K562 (cell line): ENCODE data around the gene DGUOK. TPM values are rescaled to one million over a fixed set of nuclear protein-coding genes. Genes with fewer than 3 reads are reported as not detected.

Experiments used
- ARID1B ChIP-seq: fragments of 450-650 bp; IDR thresholded peaks from 2 replicates; pipeline ENCODE4 v1.6.1; 2016; ENCODE audit warnings: antibody characterized with exemption, mild to moderate bottlenecking, inconsistent platforms
- E2F1 ChIP-seq: sonication (generic); formaldehyde crosslinking; IDR thresholded peaks from 2 replicates; pipeline ENCODE4 v1.8.1; 2023; ENCODE audit warnings: mild to moderate bottlenecking, missing genetic modification reagents, moderate library complexity
- GATAD2B ChIP-seq: fragments of 450-650 bp; IDR thresholded peaks from 2 replicates; pipeline ENCODE4 v1.6.1; 2017; ENCODE audit warnings: mild to moderate bottlenecking, borderline replicate concordance
- MBD2 ChIP-seq: sonication (generic); IDR thresholded peaks from 2 replicates; pipeline ENCODE4 v1.6.1; 2016; ENCODE audit warnings: low read depth, borderline replicate concordance
- MTF1 ChIP-seq: fragments of 250-450 bp; sonication (Bioruptor Pico); IDR thresholded peaks from 2 replicates; pipeline ENCODE4 v1.9.0; 2021; ENCODE audit warnings: moderate library complexity, mild to moderate bottlenecking, inconsistent platforms, borderline replicate concordance
- NCOR1 ChIP-seq: fragments of 450-650 bp; IDR thresholded peaks from 2 replicates; pipeline ENCODE4 v1.6.1; 2016; ENCODE audit warnings: mild to moderate bottlenecking, moderate library complexity
- OTX1 ChIP-seq: fragments of 450-650 bp; formaldehyde crosslinking; IDR thresholded peaks from 2 replicates; pipeline ENCODE4 v1.4.0; 2022; ENCODE audit warnings: mild to moderate bottlenecking
- PRPF4 ChIP-seq: fragments of 200-400 bp; formaldehyde crosslinking; IDR thresholded peaks from one replicate; pipeline ENCODE4 v1.6.1; 2017; ENCODE audit warnings: low read length, low read depth, mild to moderate bottlenecking; ENCODE audit not compliant: insufficient read depth, poor library complexity, severe bottlenecking
- STAG1 ChIP-seq: sonication (generic); formaldehyde crosslinking; IDR thresholded peaks from 2 replicates; pipeline ENCODE4 v1.5.0; 2020; ENCODE audit warnings: missing genetic modification reagents, borderline replicate concordance
- ZNF280B ChIP-seq: fragments of 250-450 bp; sonication (Bioruptor Pico); IDR thresholded peaks from 2 replicates; pipeline ENCODE4 v1.5.1; 2021; ENCODE audit warnings: mild to moderate bottlenecking
- ZNF644 ChIP-seq: fragments of 200-800 bp; sonication (Bioruptor generic); IDR thresholded peaks from 2 replicates; pipeline ENCODE4 v1.6.1; 2016; ENCODE audit warnings: low read depth, missing genetic modification characterization, missing compliant biosample characterization
- polyA plus RNA-seq, 8 experiments: library from polyadenylated mRNA; depleted of rRNA in 4 of 8; stranded (reverse) in 5 of 8; unstranded in 3 of 8; fragments of >200 nt; fragmentation: Nextera tagmentation in 2 of 8; fragmentation: Illumina TruSeq in 1 of 8; extraction: Ambion mirVana in 2 of 8; extraction: Trizol in 1 of 8; gene quantifications; 2 replicates each; pipeline versions ENCODE4 v1.2.1 to v1.2.3, GENCODE V29; 2011 to 2014; ENCODE audit warnings: inconsistent platforms in 1 of 8, missing spikeins in 1 of 8
- total RNA-seq, 7 experiments: library from RNA; depleted of rRNA in 6 of 7; stranded (reverse); fragments of >200 nt in 6 of 7; fragmentation: Illumina TruSeq in 2 of 7; extraction: Trizol in 2 of 7; gene quantifications; 2 replicates each; pipeline versions ENCODE4 v1.2.1 to v1.2.3, GENCODE V29; 2011 to 2021; ENCODE audit warnings: low replicate concordance in 1 of 7
- TF ChIP-seq, protein P1 (sequence below), 2 experiments: fragments of 450-650 bp; formaldehyde crosslinking in 1 of 2; IDR thresholded peaks; 2 replicates each; pipeline versions ENCODE4 v1.4.0 to v1.6.1; 2014 to 2020; ENCODE audit warnings: mild to moderate bottlenecking in 2 of 2, borderline replicate concordance in 1 of 2, low read depth in 1 of 2
- TF ChIP-seq, protein P2 (sequence below): fragments of 450-650 bp; IDR thresholded peaks from 2 replicates; pipeline ENCODE4 v1.6.1; 2017; ENCODE audit warnings: antibody characterized with exemption

DGUOK gene
- total and polyA plus RNA-seq, 9 of the 15 experiments (the other 6 are each of a cell fraction or from before 2014, with no cell fraction given) = 67.0 to 288 (median 126) TPM

- TF ChIP-seq, protein P1, sequence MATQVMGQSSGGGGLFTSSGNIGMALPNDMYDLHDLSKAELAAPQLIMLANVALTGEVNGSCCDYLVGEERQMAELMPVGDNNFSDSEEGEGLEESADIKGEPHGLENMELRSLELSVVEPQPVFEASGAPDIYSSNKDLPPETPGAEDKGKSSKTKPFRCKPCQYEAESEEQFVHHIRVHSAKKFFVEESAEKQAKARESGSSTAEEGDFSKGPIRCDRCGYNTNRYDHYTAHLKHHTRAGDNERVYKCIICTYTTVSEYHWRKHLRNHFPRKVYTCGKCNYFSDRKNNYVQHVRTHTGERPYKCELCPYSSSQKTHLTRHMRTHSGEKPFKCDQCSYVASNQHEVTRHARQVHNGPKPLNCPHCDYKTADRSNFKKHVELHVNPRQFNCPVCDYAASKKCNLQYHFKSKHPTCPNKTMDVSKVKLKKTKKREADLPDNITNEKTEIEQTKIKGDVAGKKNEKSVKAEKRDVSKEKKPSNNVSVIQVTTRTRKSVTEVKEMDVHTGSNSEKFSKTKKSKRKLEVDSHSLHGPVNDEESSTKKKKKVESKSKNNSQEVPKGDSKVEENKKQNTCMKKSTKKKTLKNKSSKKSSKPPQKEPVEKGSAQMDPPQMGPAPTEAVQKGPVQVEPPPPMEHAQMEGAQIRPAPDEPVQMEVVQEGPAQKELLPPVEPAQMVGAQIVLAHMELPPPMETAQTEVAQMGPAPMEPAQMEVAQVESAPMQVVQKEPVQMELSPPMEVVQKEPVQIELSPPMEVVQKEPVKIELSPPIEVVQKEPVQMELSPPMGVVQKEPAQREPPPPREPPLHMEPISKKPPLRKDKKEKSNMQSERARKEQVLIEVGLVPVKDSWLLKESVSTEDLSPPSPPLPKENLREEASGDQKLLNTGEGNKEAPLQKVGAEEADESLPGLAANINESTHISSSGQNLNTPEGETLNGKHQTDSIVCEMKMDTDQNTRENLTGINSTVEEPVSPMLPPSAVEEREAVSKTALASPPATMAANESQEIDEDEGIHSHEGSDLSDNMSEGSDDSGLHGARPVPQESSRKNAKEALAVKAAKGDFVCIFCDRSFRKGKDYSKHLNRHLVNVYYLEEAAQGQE (IDR thresholded peaks at IDR 0.05; ENCODE audit: borderline replicate concordance) = 0 out of 2 replicates have a peak, but pooled peaks have one; percentile 12
- TF ChIP-seq, protein P1 (CRISPR knock-in tag; IDR thresholded peaks at IDR 0.05; ENCODE audit: low read depth) = no peak
- TF ChIP-seq ZNF280B (CRISPR knock-in tag) = no peak
- TF ChIP-seq OTX1 (CRISPR knock-in tag) = no peak
- TF ChIP-seq STAG1 = no peak
- no peak for TF ChIP-seq ZNF644 (tag)
- TF ChIP-seq ARID1B = peak; percentile 87
- TF ChIP-seq, protein P2, sequence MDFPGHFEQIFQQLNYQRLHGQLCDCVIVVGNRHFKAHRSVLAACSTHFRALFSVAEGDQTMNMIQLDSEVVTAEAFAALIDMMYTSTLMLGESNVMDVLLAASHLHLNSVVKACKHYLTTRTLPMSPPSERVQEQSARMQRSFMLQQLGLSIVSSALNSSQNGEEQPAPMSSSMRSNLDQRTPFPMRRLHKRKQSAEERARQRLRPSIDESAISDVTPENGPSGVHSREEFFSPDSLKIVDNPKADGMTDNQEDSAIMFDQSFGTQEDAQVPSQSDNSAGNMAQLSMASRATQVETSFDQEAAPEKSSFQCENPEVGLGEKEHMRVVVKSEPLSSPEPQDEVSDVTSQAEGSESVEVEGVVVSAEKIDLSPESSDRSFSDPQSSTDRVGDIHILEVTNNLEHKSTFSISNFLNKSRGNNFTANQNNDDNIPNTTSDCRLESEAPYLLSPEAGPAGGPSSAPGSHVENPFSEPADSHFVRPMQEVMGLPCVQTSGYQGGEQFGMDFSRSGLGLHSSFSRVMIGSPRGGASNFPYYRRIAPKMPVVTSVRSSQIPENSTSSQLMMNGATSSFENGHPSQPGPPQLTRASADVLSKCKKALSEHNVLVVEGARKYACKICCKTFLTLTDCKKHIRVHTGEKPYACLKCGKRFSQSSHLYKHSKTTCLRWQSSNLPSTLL = no peak
- no peak; the same call in 1 of the 2 replicates for TF ChIP-seq MBD2
- 0 out of 2 replicates have a peak, but pooled peaks have one; percentile 71 for TF ChIP-seq E2F1 (CRISPR knock-in tag)
- TF ChIP-seq PRPF4 = no peak
- no peak for TF ChIP-seq MTF1 (CRISPR knock-in tag)
- TF ChIP-seq NCOR1 = peak; percentile 78
- TF ChIP-seq GATAD2B = peak; percentile 57; the same call in 1 of the 2 replicates
These were observed 54.7 kb downstream of the DGUOK start (continued) for GRCh38 chr2:73981081-73982001.
